CD4-positive, alpha-beta T cell treated with Interleukin-15 for 4 hours (primary cell): ENCODE results near the gene ALDOA.

ENCODE experiments used
- DNase-seq: peaks from one replicate; pipeline ENCODE4 v3.0.0-alpha.2; 2020; ENCODE audit warnings: low spot score

The ALDOA gene

GRCh38 chr16:30116291-30117207 lies 51.0 kb downstream of the ALDOA start:
- DNase-seq: no peak

- no peak for DNase-seq
Observed at GRCh38 chr16:30117768-30118167, 52.2 kb downstream of the ALDOA start.

GRCh38 chr16:30119428-30119827 lies 53.9 kb downstream of the ALDOA start:
- DNase-seq: no peak
